SK-N-SH (cell line): Measurements from ENCODE around the gene HAGHL. TPM values are rescaled to one million over a fixed set of nuclear protein-coding genes. Genes with fewer than 3 reads are reported as not detected.

Experiments
- CTCF ChIA-PET: fragments of 300-600, 350-600 bp; formaldehyde crosslinking; extraction: SDS; loops from one replicate; lab custom pipeline; 2021; lab: Yijun Ruan, JAX
- POLR2A ChIA-PET: fragments of 350-600 bp; sonication (Branson Sonifier 250); formaldehyde crosslinking; extraction: SDS; loops from one replicate; lab custom pipeline; 2020; ENCODE audit warnings: antibody characterized with exemption, inconsistent platforms; lab: Yijun Ruan, JAX
- DNase-seq: peaks from one replicate; pipeline ENCODE4 v3.0.0; 2012
- H2AFZ ChIP-seq: fragments of 200-600 bp; sonication (generic); 2 replicates; pipeline ENCODE4 v1.8.1; 2016; ENCODE audit warnings: antibody characterized with exemption, mild to moderate bottlenecking, low read depth
- H3F3A ChIP-seq: fragments of 200-600 bp; sonication (generic); replicated peaks from 2 replicates; pipeline ENCODE3; 2016; ENCODE audit warnings: antibody characterized with exemption, mild to moderate bottlenecking; ENCODE audit not compliant: insufficient read depth
- H3K27ac ChIP-seq, 2 experiments: fragments of 200-500 bp in 1 of 2; fragments of 200-600 bp in 1 of 2; sonication (Bioruptor generic) in 1 of 2; sonication (generic), shearing (Covaris generic) in 1 of 2; 2 replicates each; pipeline versions ENCODE4 v1.5.1 to v1.6.1; 2014 to 2016; ENCODE audit warnings: low read depth in 2 of 2, inconsistent platforms in 1 of 2, low read length in 1 of 2, mild to moderate bottlenecking in 1 of 2, mixed read lengths in 1 of 2
- H3K27me3 ChIP-seq: fragments of 200-600 bp; sonication (generic), shearing (Covaris generic); 2 replicates; pipeline ENCODE4 v1.6.1; 2016; ENCODE audit warnings: mixed run types; ENCODE audit not compliant: insufficient read depth
- H3K36me3 ChIP-seq, 2 experiments: fragments of 200-500 bp in 1 of 2; fragments of 200-600 bp in 1 of 2; sonication (Bioruptor generic) in 1 of 2; sonication (generic) in 1 of 2; replicated peaks in 1 of 2; 2 replicates each; pipeline versions ENCODE3 to v1.5.1; 2014 to 2016; ENCODE audit warnings: low read length in 1 of 2, mild to moderate bottlenecking in 1 of 2; ENCODE audit not compliant: insufficient read depth in 2 of 2, control insufficient read depth in 1 of 2
- H3K4me1 ChIP-seq, 2 experiments: fragments of 200-500 bp in 1 of 2; fragments of 200-600 bp in 1 of 2; sonication (Bioruptor generic) in 1 of 2; sonication (generic), shearing (Covaris generic) in 1 of 2; 2 replicates each; pipeline versions ENCODE4 v1.5.1 to v1.6.1; 2014 to 2016; ENCODE audit warnings: low read depth in 1 of 2, low read length in 1 of 2, mixed run types in 1 of 2; ENCODE audit not compliant: insufficient read depth in 2 of 2, control insufficient read depth in 1 of 2
- H3K4me2 ChIP-seq: fragments of 200-600 bp; sonication (generic), shearing (Covaris generic); 2 replicates; pipeline ENCODE4 v1.6.1; 2017; ENCODE audit warnings: mixed run types
- H3K4me3 ChIP-seq, 2 experiments: fragments of 200-500 bp in 1 of 2; fragments of 200-600 bp in 1 of 2; sonication (Bioruptor generic) in 1 of 2; sonication (generic), shearing (Covaris generic) in 1 of 2; 2 replicates each; pipeline versions ENCODE4 v1.5.1 to v1.8.1; 2014 to 2016; ENCODE audit warnings: low read depth in 2 of 2, inconsistent platforms in 1 of 2, low read length in 1 of 2, mild to moderate bottlenecking in 1 of 2, mixed read lengths in 1 of 2, moderate library complexity in 1 of 2
- H3K79me2 ChIP-seq: fragments of 200-600 bp; sonication (generic); 2 replicates; pipeline ENCODE4 v1.8.1; 2017; ENCODE audit warnings: mild to moderate bottlenecking; ENCODE audit not compliant: insufficient read depth
- H3K9ac ChIP-seq: fragments of 200-600 bp; sonication (generic); 2 replicates; pipeline ENCODE4 v1.6.1; 2017; ENCODE audit warnings: mixed run types
- H3K9me2 ChIP-seq: fragments of 200-600 bp; sonication (generic); 2 replicates; pipeline ENCODE4 v1.6.1; 2017; ENCODE audit warnings: mixed run types
- H3K9me3 ChIP-seq: fragments of 200-600 bp; sonication (generic); 2 replicates; pipeline ENCODE4 v1.6.1; 2017; ENCODE audit warnings: mixed run types, mild to moderate bottlenecking, moderate library complexity
- H4K20me1 ChIP-seq: fragments of 200-600 bp; sonication (generic); 2 replicates; pipeline ENCODE4 v1.6.1; 2017; ENCODE audit warnings: mild to moderate bottlenecking, mixed run types; ENCODE audit not compliant: insufficient read depth
- ELF1 ChIP-seq: IDR thresholded peaks from 2 replicates; pipeline ENCODE4 v1.4.0; 2012
- EP300 ChIP-seq, 2 experiments: IDR thresholded peaks; 2 replicates each; pipeline versions ENCODE4 v1.4.0 to v1.6.1; 2012; ENCODE audit warnings: borderline replicate concordance in 1 of 2, low read depth in 1 of 2, low read length in 1 of 2
- FOSL2 ChIP-seq: IDR thresholded peaks from 2 replicates; pipeline ENCODE4 v1.4.0; 2012; ENCODE audit warnings: low read depth, mild to moderate bottlenecking, moderate library complexity, borderline replicate concordance
- FOXM1 ChIP-seq: IDR thresholded peaks from 2 replicates; pipeline ENCODE4 v1.4.0; 2012; ENCODE audit warnings: low read depth, mild to moderate bottlenecking
- GABPA ChIP-seq: IDR thresholded peaks from 2 replicates; pipeline ENCODE4 v1.4.0; 2012; ENCODE audit warnings: low read depth, mild to moderate bottlenecking
- GATA2 ChIP-seq: sonication (generic); formaldehyde crosslinking; IDR thresholded peaks from 2 replicates; pipeline ENCODE4 v1.5.0; 2020; ENCODE audit warnings: mild to moderate bottlenecking, missing genetic modification reagents
- IRF3 ChIP-seq: fragments of 150-350 bp; IDR thresholded peaks from 2 replicates; pipeline ENCODE4 v1.6.1; 2016; ENCODE audit warnings: mild to moderate bottlenecking, low read depth, low read length
- JUND ChIP-seq: IDR thresholded peaks from 2 replicates; pipeline ENCODE4 v1.4.0; 2012
- MEF2A ChIP-seq: IDR thresholded peaks from 2 replicates; pipeline ENCODE4 v1.4.0; 2012; ENCODE audit warnings: low read depth, borderline replicate concordance
- MXI1 ChIP-seq: IDR thresholded peaks from 2 replicates; pipeline ENCODE4 v1.6.1; 2012; ENCODE audit warnings: mild to moderate bottlenecking, low read depth, low read length, improper control_type of control experiment
- NFIC ChIP-seq: IDR thresholded peaks from 2 replicates; pipeline ENCODE4 v1.4.0; 2012; ENCODE audit warnings: borderline replicate concordance
- NRF1 ChIP-seq: IDR thresholded peaks from 2 replicates; pipeline ENCODE4 v1.6.1; 2012; ENCODE audit warnings: low read depth, mild to moderate bottlenecking, low read length
- RCOR1 ChIP-seq: fragments of 150-350 bp; IDR thresholded peaks from 2 replicates; pipeline ENCODE4 v1.6.1; 2017; ENCODE audit warnings: antibody characterized with exemption, low read length
- RXRA ChIP-seq: IDR thresholded peaks from 2 replicates; pipeline ENCODE4 v1.4.0; 2012; ENCODE audit warnings: low read depth, mild to moderate bottlenecking, borderline replicate concordance
- SMC3 ChIP-seq: IDR thresholded peaks from 2 replicates; pipeline ENCODE4 v1.6.1; 2012; ENCODE audit warnings: low read depth, low read length, improper control_type of control experiment
- TAF1 ChIP-seq: IDR thresholded peaks from 2 replicates; pipeline ENCODE4 v1.6.1; 2012; ENCODE audit warnings: low read depth, mild to moderate bottlenecking, low read length, moderate library complexity, borderline replicate concordance
- TEAD4 ChIP-seq: IDR thresholded peaks from 2 replicates; pipeline ENCODE4 v1.4.0; 2012; ENCODE audit warnings: mild to moderate bottlenecking, borderline replicate concordance; ENCODE audit not compliant: insufficient read depth
- USF1 ChIP-seq: IDR thresholded peaks from 2 replicates; pipeline ENCODE4 v1.4.0; 2012; ENCODE audit warnings: low read depth, borderline replicate concordance
- USF2 ChIP-seq: fragments of 150-350 bp; IDR thresholded peaks from 2 replicates; pipeline ENCODE4 v1.6.1; 2017; ENCODE audit warnings: antibody characterized with exemption, low read length, low read depth, borderline replicate concordance
- ZBTB33 ChIP-seq: IDR thresholded peaks from 2 replicates; pipeline ENCODE4 v1.4.0; 2012; ENCODE audit warnings: low read depth, borderline replicate concordance
- WGBS: methylation state at CpG from one replicate; pipeline ENCODE4 v1.1.6; 2017; ENCODE audit warnings: low lambda C conversion rate; 5-methylcytosine and 5-hydroxymethylcytosine counted together
- polyA plus RNA-seq, 3 experiments: library from polyadenylated mRNA; depleted of rRNA; stranded (reverse); fragments of >200 nt; gene quantifications; 2 replicates each; pipeline ENCODE4 v1.2.3, GENCODE V29; 2012

Gene HAGHL
- polyA plus RNA-seq, 1 of the 3 experiments (the other 2 are of a cell fraction), result 65.5 TPM

GRCh38 chr16:765488-765865 is 38.6 kb downstream of the HAGHL start:
- H4K20me1 ChIP-seq, result no peaks in the 10 kb centered on the region
- no peaks in the 10 kb centered on the region for H3K36me3 ChIP-seq
- ChIA-PET CTCF (no interaction called here), POLR2A (no interaction called here)
- DNase-seq, result no peak
- no peak overlapping the region for H3K27ac ChIP-seq
- H3K27me3 ChIP-seq, result no peaks in the 10 kb centered on the region
- no peak for TF ChIP-seq MXI1
- no peak for TF ChIP-seq EP300 (IDR thresholded peaks at IDR 0.05; ENCODE audit: borderline replicate concordance in 1 of 2, low read depth in 1 of 2, low read length in 1 of 2)
- no peak for TF ChIP-seq GABPA
- TF ChIP-seq RCOR1, result no peak
- no peak for TF ChIP-seq USF1
- TF ChIP-seq SMC3, result no peak
- no peak for TF ChIP-seq FOXM1
- no peak for TF ChIP-seq MEF2A
- no peak for TF ChIP-seq TAF1
- no peak for TF ChIP-seq GATA2 (CRISPR knock-in tag)
- no peak for TF ChIP-seq USF2
- TF ChIP-seq ZBTB33, result no peak
- no peak for TF ChIP-seq JUND
- no peak for TF ChIP-seq NRF1
- TF ChIP-seq TEAD4, result no peak
- TF ChIP-seq ELF1, result no peak
- no peak for TF ChIP-seq RXRA
- no peak for TF ChIP-seq FOSL2
- no peak for TF ChIP-seq IRF3
- TF ChIP-seq NFIC, result no peak
- H3K4me3 ChIP-seq, result no peak overlapping the region
- no peaks in the 10 kb centered on the region for H3K9me2 ChIP-seq
- H3K79me2 ChIP-seq, result no peaks in the 10 kb centered on the region
- H3K4me1 ChIP-seq, result no peaks in the 10 kb centered on the region
- no peaks in the 10 kb centered on the region for H3K9me3 ChIP-seq
- WGBS, result no CpG with 5 or more reads among the region's 29 CpGs
- H3K4me2 ChIP-seq, result no peak overlapping the region
- H2AFZ ChIP-seq, result no peak overlapping the region
- H3K9ac ChIP-seq, result no peak overlapping the region
- no peaks in the 10 kb centered on the region for H3F3A ChIP-seq
